Measurements from ENCODE around the gene EFL1.

GRCh38 chr15:82132096-82132495 lies 130.4 kb downstream of the EFL1 start:
- TF ChIP-seq, protein P1, sequence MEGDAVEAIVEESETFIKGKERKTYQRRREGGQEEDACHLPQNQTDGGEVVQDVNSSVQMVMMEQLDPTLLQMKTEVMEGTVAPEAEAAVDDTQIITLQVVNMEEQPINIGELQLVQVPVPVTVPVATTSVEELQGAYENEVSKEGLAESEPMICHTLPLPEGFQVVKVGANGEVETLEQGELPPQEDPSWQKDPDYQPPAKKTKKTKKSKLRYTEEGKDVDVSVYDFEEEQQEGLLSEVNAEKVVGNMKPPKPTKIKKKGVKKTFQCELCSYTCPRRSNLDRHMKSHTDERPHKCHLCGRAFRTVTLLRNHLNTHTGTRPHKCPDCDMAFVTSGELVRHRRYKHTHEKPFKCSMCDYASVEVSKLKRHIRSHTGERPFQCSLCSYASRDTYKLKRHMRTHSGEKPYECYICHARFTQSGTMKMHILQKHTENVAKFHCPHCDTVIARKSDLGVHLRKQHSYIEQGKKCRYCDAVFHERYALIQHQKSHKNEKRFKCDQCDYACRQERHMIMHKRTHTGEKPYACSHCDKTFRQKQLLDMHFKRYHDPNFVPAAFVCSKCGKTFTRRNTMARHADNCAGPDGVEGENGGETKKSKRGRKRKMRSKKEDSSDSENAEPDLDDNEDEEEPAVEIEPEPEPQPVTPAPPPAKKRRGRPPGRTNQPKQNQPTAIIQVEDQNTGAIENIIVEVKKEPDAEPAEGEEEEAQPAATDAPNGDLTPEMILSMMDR (IDR thresholded peaks at IDR 0.05): no peak
- TF ChIP-seq POLR2A (IDR thresholded peaks at IDR 0.05) (no peak), POLR2AphosphoS5 (IDR thresholded peaks at IDR 0.05; ENCODE audit: insufficient read depth in 1 of 2, low read depth in 1 of 2) (no peak)
